Activated CD4-positive, alpha-beta memory T cell treated with anti-CD3 and anti-CD28 coated beads for 36 hours (primary cell): ENCODE data around the gene CDC14B. TPM values are rescaled to one million over a fixed set of nuclear protein-coding genes. Genes with fewer than 3 reads are reported as not detected.

Source experiments
- CTCF ChIA-PET: fragments of 350-600 bp; sonication (Branson Sonifier 250); formaldehyde crosslinking; loops from one replicate; lab custom pipeline; 2021; ENCODE audit warnings: antibody characterized with exemption, inconsistent platforms; lab: Charles Lee
- POLR2A ChIA-PET: fragments of 350-600 bp; sonication (Branson Sonifier 250); formaldehyde crosslinking; loops from one replicate; lab custom pipeline; 2021; ENCODE audit warnings: antibody characterized with exemption; lab: Charles Lee
- DNase-seq: peaks from one replicate; pipeline ENCODE4 v3.0.0-alpha.2; 2020
- H3K27ac Mint-ChIP-seq: one replicate; pipeline ENCODE4 v1.8.0; 2021; ENCODE audit warnings: mixed read lengths
- H3K27me3 Mint-ChIP-seq: one replicate; pipeline ENCODE4 v1.8.0; 2021; ENCODE audit warnings: mixed read lengths
- H3K36me3 Mint-ChIP-seq: one replicate; pipeline ENCODE4 v1.8.0; 2021; ENCODE audit warnings: mixed read lengths
- H3K4me1 Mint-ChIP-seq: one replicate; pipeline ENCODE4 v1.8.0; 2021; ENCODE audit warnings: low read depth, mixed read lengths
- H3K4me3 Mint-ChIP-seq: one replicate; pipeline ENCODE4 v1.8.0; 2021; ENCODE audit warnings: mild to moderate bottlenecking, mixed read lengths
- H3K9me3 Mint-ChIP-seq: one replicate; pipeline ENCODE4 v1.8.0; 2021; ENCODE audit warnings: mixed read lengths
- intact Hi-C: fragments of 100-400 bp; cut with micrococcal nuclease; formaldehyde crosslinking; loops from one replicate; pipeline ENCODE4 v1.15.1; 2023
- total RNA-seq, 2 experiments: library from RNA; stranded (reverse); gene quantifications; one replicate each; pipeline ENCODE4 v1.2.3, GENCODE V29; 2021

CDC14B gene
- total RNA-seq, 2 experiments from 2014 or later, result 2.3 to 2.8 TPM

DNA sequence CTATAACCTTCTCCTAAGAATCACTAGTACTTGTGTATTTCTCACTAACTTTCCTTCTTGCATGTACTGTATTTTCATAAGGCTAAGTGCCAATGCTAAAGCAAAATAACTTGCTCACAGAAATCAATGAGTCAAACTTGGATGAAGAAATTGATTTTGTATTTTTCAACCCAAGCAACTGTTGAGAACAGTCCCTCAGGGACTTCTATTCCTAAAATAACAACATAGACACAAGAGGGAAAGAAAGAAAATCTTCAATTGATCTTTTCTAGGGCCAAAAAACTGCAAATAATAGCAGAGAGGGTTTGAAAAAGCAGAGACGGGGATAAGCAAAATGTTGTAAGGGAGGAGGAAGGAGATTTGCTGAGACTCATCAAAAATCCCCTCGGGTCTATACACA, 99.9 kb downstream of the CDC14B start:
- peaks cover 14% of the 10 kb centered on the region for H3K4me1 Mint-ChIP-seq
- H3K36me3 Mint-ChIP-seq, result no peaks in the 10 kb centered on the region
- no peak overlapping the region for H3K4me3 Mint-ChIP-seq
- no peak overlapping the region for H3K27ac Mint-ChIP-seq
- intact Hi-C loops, result no loop called here
- H3K27me3 Mint-ChIP-seq, result no peaks in the 10 kb centered on the region
- ChIA-PET POLR2A (no interaction called here), CTCF (no interaction called here)
- DNase-seq, result no peak
- no peaks in the 10 kb centered on the region for H3K9me3 Mint-ChIP-seq

DNA sequence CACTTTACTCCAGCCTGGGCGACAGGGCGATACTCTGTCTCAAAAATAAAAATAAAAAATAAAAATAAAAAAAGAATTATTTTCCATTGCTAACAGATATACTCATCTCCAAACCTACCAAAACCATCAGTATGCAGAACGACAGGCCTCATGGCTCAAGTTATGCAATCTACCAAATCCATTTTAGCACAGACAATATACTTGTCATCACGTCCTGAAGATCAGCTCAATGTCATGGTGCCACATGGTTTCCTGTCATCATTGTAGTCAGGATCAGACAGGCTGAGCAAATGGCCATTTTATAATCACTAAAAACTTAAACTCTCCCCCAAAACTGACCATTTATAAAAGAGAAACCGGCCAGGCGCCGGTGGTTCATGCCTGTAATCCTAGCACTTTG, 100.5 kb downstream of the CDC14B start:
- H3K9me3 Mint-ChIP-seq, result no peaks in the 10 kb centered on the region
- intact Hi-C loops, result no loop called here
- H3K27ac Mint-ChIP-seq, result no peak overlapping the region
- no peak for DNase-seq
- CTCF ChIA-PET, result no interaction called here
- H3K27me3 Mint-ChIP-seq, result no peaks in the 10 kb centered on the region
- peaks cover 14% of the 10 kb centered on the region for H3K4me1 Mint-ChIP-seq
- no peaks in the 10 kb centered on the region for H3K36me3 Mint-ChIP-seq
- H3K4me3 Mint-ChIP-seq, result no peak overlapping the region
- POLR2A ChIA-PET, result no interaction called here

DNA sequence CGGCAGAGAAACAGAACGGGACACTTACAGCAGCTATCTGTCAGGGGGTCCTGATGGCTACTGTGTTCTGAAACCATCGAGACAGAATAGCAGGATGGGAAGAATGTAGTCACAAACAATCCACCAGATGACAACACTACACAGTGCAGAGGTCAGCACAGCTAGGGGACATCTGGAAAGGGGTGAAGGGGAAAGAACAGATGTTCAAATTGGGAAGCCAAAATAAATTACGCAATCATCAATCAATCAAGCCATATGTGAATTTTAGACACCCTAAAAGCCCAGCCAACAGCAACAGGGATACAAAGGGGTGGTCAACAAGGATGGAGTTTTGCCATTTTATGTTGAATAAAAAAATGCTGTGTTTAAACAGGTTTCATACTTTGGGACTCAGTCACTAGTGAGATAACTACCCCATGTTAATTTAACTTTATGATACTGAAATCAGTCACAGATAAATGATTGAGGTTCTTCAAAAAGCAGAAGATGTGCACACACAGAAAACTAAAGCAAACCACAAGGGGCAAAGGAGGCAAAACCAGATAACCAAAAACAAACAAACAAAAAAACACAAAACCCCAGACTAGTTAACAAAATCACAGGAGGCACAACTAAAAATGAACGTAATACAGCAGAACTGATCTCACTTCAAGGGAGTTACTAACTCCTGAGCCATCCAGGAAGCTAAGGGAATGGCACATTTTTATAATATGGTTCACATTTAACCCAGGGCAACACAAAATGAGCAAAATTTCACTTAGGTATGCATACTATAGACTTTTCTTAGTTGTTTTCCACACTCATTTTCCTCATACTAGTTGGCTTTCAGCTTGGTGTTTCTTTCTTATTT, 103.8 kb downstream of the CDC14B start:
- Mint-ChIP-seq H3K27me3 (no peaks in the 10 kb centered on the region), H3K9me3 (no peaks in the 10 kb centered on the region), H3K4me1 (no peaks in the 10 kb centered on the region), H3K36me3 (no peaks in the 10 kb centered on the region), H3K27ac (no peak overlapping the region), H3K4me3 (no peak overlapping the region)
- ChIA-PET CTCF (no interaction called here), POLR2A (no interaction called here)
- intact Hi-C loops, result no loop called here
- DNase-seq, result no peak

DNA sequence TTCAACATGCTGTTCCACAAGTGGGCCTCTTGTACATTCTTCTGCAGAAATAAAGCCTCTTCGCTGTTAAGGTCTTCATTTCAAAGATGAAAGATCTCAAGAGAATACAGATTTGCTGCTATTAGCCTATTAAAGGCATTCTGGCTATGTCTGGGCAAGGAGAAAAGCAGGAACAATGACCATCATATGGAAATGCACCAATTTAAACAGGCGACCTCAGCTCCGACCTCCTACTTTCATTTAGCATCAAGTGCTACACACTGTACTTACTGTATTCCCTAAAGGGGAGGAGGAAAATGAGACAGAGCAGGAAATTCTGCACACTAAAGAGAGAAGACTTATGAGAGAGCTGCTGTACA, 104.9 kb downstream of the CDC14B start:
- H3K27ac Mint-ChIP-seq, result no peak overlapping the region
- H3K27me3 Mint-ChIP-seq, result no peaks in the 10 kb centered on the region
- H3K9me3 Mint-ChIP-seq, result no peaks in the 10 kb centered on the region
- peaks cover 4% of the 10 kb centered on the region for H3K4me1 Mint-ChIP-seq
- intact Hi-C loops, result no loop called here
- POLR2A ChIA-PET, result no interaction called here
- CTCF ChIA-PET, result interaction anchor here (0.6 to 1.3 kb wide), 2 partner anchors 10 kb away, joined by 3 read pairs; no protein-coding TSS in a partner anchor
- no peak for DNase-seq
- H3K36me3 Mint-ChIP-seq, result no peaks in the 10 kb centered on the region
- H3K4me3 Mint-ChIP-seq, result no peak overlapping the region

GRCh38 chr9:96514108-96514799, 105.4 kb downstream of the CDC14B start:
- no peaks in the 10 kb centered on the region for H3K9me3 Mint-ChIP-seq
- ChIA-PET CTCF (interaction anchor here (1.3 kb wide), 1 partner anchor 11 kb away, joined by 3 read pairs; no protein-coding TSS in a partner anchor), POLR2A (no interaction called here)
- H3K4me3 Mint-ChIP-seq, result no peak overlapping the region
- no peak overlapping the region for H3K27ac Mint-ChIP-seq
- no peak for DNase-seq
- intact Hi-C loops, result no loop called here
- H3K4me1 Mint-ChIP-seq, result peaks cover 5% of the 10 kb centered on the region
- no peaks in the 10 kb centered on the region for H3K27me3 Mint-ChIP-seq
- no peaks in the 10 kb centered on the region for H3K36me3 Mint-ChIP-seq

GRCh38 chr9:96513622-96514021, 106.0 kb downstream of the CDC14B start:
- Mint-ChIP-seq H3K4me3 (no peak overlapping the region), H3K27me3 (no peaks in the 10 kb centered on the region), H3K9me3 (no peaks in the 10 kb centered on the region), H3K27ac (no peak overlapping the region), H3K36me3 (no peaks in the 10 kb centered on the region), H3K4me1 (peaks cover 5% of the 10 kb centered on the region)
- no peak for DNase-seq
- POLR2A ChIA-PET, result no interaction called here
- intact Hi-C loops, result no loop called here
- CTCF ChIA-PET, result interaction anchor here (1.3 kb wide), 1 partner anchor 12 kb away, joined by 3 read pairs; no protein-coding TSS in a partner anchor

DNA sequence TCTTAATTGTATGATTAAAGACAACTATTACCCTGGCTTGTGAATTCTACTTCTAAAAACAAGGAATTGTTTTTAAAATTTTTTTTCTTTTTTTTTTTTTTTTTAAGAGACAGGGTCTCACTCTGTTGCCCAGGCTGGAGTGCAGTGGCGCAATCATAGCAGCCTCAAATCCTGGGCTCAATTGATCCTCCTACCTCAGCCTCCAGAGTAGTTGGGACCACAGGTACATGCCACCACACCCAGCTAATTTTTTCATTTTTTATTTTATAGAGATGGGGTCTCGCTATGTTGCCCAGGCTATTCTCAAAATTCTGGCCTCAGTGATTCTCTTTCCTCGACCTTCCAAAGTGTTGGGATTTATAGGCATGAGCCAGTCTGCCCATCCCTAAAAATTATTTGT, 107.4 kb downstream of the CDC14B start:
- DNase-seq, result no peak
- intact Hi-C loops, result no loop called here
- Mint-ChIP-seq H3K36me3 (no peaks in the 10 kb centered on the region), H3K9me3 (no peaks in the 10 kb centered on the region), H3K27ac (no peak overlapping the region), H3K27me3 (no peaks in the 10 kb centered on the region), H3K4me1 (peaks cover 5% of the 10 kb centered on the region), H3K4me3 (no peak overlapping the region)
- CTCF ChIA-PET, result no interaction called here
- POLR2A ChIA-PET, result no interaction called here

DNA sequence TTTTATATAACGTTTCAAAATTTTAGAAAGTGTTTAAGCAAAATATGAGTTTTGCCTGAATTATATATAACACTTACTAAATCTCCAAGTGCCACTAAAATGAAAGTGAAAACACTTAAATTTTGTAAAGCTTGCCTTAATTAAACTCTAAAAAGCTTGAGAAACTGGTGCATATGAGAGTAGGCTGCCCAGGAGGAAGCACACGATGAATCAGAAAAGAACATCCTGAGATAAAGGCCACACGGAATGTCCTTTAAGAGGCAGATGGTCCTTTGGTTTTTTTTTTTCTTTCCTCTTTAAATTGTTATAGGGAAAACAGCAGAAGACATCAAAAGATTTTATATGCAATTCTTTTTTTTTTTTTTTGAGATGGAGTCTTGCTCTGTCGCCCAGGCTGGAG, 109.4 kb downstream of the CDC14B start:
- intact Hi-C loops, result no loop called here
- Mint-ChIP-seq H3K27me3 (no peaks in the 10 kb centered on the region), H3K9me3 (no peaks in the 10 kb centered on the region), H3K4me3 (no peak overlapping the region), H3K36me3 (no peaks in the 10 kb centered on the region), H3K4me1 (peaks cover 5% of the 10 kb centered on the region), H3K27ac (no peak overlapping the region)
- POLR2A ChIA-PET, result no interaction called here
- DNase-seq, result no peak
- CTCF ChIA-PET, result no interaction called here

DNA sequence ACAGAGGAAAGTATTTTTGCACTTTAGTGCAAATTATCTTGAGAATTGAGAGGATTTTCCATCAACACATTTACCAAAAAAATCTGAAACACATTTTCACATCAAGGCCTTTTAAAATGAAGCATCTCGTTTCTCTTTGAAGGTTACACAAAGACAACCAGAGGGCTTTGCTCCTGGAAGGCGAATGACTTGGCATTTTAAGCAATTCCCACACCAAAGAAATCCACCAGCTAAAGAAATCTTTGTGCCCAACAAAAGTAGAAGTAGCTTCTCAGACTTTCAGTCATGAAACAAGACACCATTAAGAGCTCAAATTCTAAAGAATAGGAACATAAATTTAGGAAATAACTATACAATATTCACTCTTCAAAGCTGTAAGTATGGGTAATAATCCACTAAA, 109.8 kb downstream of the CDC14B start:
- DNase-seq, result no peak
- Mint-ChIP-seq H3K4me3 (no peak overlapping the region), H3K36me3 (no peaks in the 10 kb centered on the region), H3K9me3 (no peaks in the 10 kb centered on the region), H3K27ac (no peak overlapping the region), H3K27me3 (no peaks in the 10 kb centered on the region), H3K4me1 (peaks cover 5% of the 10 kb centered on the region)
- POLR2A ChIA-PET, result no interaction called here
- CTCF ChIA-PET, result no interaction called here
- intact Hi-C loops, result no loop called here

DNA sequence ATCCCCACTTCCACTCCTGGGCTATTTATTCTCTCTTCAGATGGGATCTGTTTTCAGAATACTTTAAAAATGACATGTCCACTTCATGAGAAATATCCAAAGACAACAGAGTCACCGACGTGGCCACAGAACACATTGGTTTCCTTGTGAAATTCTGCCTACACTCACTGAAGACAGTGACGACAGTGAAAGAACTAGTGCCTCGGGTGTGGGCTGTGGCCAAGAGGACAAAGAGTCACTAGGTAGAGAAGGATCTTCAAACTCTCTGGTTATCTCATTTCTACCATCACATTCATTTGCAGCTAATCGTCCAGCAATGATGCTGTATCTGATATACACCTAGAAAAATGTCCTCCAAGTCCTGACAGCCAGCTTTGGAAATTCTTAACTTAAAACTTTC, 110.6 kb downstream of the CDC14B start:
- Mint-ChIP-seq H3K4me1 (peaks cover 5% of the 10 kb centered on the region), H3K27ac (no peak overlapping the region), H3K36me3 (no peaks in the 10 kb centered on the region), H3K27me3 (no peaks in the 10 kb centered on the region), H3K9me3 (no peaks in the 10 kb centered on the region), H3K4me3 (no peak overlapping the region)
- ChIA-PET CTCF (no interaction called here), POLR2A (no interaction called here)
- intact Hi-C loops, result no loop called here
- no peak for DNase-seq

DNA sequence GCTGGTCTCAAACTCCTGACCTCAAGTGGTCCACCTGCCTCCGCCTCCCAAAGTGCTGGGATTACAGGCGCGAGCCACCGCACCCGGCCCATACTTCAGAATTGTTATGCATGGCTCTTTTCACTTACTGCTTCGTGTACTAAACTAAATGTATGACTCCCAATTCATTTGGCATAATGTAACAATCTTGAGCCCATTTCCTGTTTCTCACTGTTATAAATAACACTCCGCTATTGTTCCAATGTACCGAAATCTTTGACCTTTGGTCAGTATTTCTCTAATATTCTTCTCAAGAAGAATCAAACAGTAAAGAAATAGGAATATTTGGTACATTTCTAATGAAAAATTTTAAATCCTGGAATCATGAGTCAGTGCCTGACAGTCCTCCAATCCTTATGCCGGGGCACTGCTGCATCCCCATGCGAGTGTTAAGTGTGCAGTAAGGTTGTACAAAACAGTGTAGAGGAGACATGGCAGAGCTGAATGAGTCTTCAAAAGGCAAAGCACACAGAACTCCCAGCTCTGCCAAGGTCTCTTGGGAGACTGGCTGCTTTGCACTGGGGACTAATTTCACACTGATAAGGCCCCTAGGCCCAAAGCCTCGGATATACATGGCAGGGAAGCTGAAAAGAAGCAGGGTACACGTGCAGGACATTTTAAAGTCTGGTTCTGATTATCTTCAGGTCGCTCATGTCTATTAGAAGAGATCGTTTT, 111.3 kb downstream of the CDC14B start:
- H3K27me3 Mint-ChIP-seq, result no peaks in the 10 kb centered on the region
- intact Hi-C loops, result no loop called here
- H3K36me3 Mint-ChIP-seq, result no peaks in the 10 kb centered on the region
- H3K9me3 Mint-ChIP-seq, result no peaks in the 10 kb centered on the region
- H3K27ac Mint-ChIP-seq, result no peak overlapping the region
- no peak for DNase-seq
- peaks cover 5% of the 10 kb centered on the region for H3K4me1 Mint-ChIP-seq
- ChIA-PET POLR2A (no interaction called here), CTCF (no interaction called here)
- no peak overlapping the region for H3K4me3 Mint-ChIP-seq

- POLR2A ChIA-PET, result no interaction called here
- no peak overlapping the region for H3K27ac Mint-ChIP-seq
These were observed 114.2 kb downstream of the CDC14B start for GRCh38 chr9:96505316-96505991.

More at GRCh38 chr9:96505316-96505991, 114.2 kb downstream of the CDC14B start:
- CTCF ChIA-PET, result no interaction called here
- Mint-ChIP-seq H3K4me1 (peaks cover 5% of the 10 kb centered on the region), H3K4me3 (no peak overlapping the region), H3K36me3 (no peaks in the 10 kb centered on the region), H3K27me3 (no peaks in the 10 kb centered on the region), H3K9me3 (no peaks in the 10 kb centered on the region)
- intact Hi-C loops, result no loop called here
- DNase-seq, result no peak
